BLaER1 (cell line): ENCODE results near the gene PARD3.

ENCODE experiments used
- H3K27ac ChIP-seq: shearing (Covaris generic); formaldehyde crosslinking; 2 replicates; pipeline ENCODE4 v1.8.1; 2022
- H3K27me3 ChIP-seq: shearing (Covaris generic); formaldehyde crosslinking; 2 replicates; pipeline ENCODE4 v1.8.1; 2022
- H3K36me3 ChIP-seq: shearing (Covaris generic); formaldehyde crosslinking; 2 replicates; pipeline ENCODE4 v1.8.1; 2022
- H3K4me1 ChIP-seq: shearing (Covaris generic); formaldehyde crosslinking; 2 replicates; pipeline ENCODE4 v1.8.1; 2022
- H3K4me2 ChIP-seq: shearing (Covaris generic); formaldehyde crosslinking; 2 replicates; pipeline ENCODE4 v1.8.1; 2022
- H3K4me3 ChIP-seq: shearing (Covaris generic); formaldehyde crosslinking; 2 replicates; pipeline ENCODE4 v1.8.1; 2022
- H3K9ac ChIP-seq: shearing (Covaris generic); formaldehyde crosslinking; 2 replicates; pipeline ENCODE4 v1.8.1; 2022
- H3K9me3 ChIP-seq: shearing (Covaris generic); formaldehyde crosslinking; 2 replicates; pipeline ENCODE4 v1.8.1; 2022
- H4K20me1 ChIP-seq: shearing (Covaris generic); formaldehyde crosslinking; 2 replicates; pipeline ENCODE4 v1.8.1; 2022
- Cebpa-rat ChIP-seq: shearing (Covaris generic); IDR thresholded peaks from 2 replicates; pipeline ENCODE4 v1.8.1; 2022

The PARD3 gene

DNA sequence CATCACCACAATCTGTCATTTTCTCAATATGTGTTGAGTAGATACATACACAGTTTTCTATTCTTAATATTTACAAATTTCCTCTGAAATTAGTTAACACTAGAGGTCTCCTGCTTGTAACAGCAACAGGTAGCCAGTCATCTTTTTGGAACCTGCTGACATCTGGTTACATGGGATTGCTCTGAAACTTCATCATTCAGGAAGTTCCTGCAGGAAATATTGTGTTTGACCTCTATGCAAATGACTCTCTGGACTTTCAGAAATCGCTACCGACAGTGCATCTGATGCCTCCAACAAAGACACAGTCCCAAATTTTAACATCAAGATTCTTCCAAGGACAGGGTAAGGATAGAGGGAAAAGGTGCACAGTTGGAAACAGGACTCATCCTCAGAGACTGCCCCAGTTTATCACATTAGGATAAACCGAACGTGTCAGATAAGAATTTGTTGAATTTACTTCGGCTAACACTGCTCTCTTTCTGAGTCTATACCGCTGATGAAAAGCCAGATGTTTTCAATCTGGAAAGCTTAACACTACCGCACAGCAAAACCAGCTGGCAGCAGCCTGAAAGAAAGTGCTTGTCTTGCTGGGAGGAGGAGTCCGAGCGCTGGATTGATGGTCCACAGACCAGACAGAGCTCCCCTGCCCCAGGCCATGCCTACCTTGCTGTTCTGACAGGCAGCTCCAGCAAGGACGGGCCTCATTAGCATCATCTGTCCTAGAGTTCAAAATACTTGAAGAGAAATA lies 633.4 kb downstream of the PARD3 start:
- Histone ChIP-seq H3K27ac (no peak overlapping the region), H3K4me3 (no peak overlapping the region), H3K9ac (no peak overlapping the region), H3K4me1 (peaks cover 24% of the 10 kb centered on the region), H4K20me1 (no peaks in the 10 kb centered on the region), H3K36me3 (no peaks in the 10 kb centered on the region), H3K27me3 (no peaks in the 10 kb centered on the region), H3K4me2 (peak overlapping the region; percentile 15; the same call in 1 of the 2 replicates), H3K9me3 (no peaks in the 10 kb centered on the region)
- TF ChIP-seq Cebpa-rat: no peak

DNA sequence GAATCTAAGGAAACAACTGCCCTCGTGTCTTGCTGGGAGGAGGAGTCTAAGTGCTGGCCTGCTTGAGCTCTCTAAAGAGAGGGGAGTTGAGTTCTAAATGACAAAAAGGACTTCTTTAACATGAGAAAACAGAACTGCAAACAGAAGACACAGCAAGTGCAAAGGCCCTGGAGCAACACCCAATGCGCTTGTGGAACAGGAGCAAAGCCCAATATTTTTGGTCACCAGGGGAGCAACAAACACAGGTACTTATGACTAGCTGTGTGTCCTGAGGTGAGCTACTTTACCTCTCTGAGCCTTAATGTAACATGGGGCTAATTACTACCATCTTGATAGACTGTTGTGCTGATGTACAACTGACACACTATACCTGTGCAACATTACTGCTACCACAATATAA lies 634.3 kb downstream of the PARD3 start:
- no peak overlapping the region for H3K9ac ChIP-seq
- TF ChIP-seq Cebpa-rat: no peak
- no peaks in the 10 kb centered on the region for H3K9me3 ChIP-seq
- H3K4me1 ChIP-seq: peaks cover 24% of the 10 kb centered on the region
- H3K27ac ChIP-seq: no peak overlapping the region
- no peaks in the 10 kb centered on the region for H3K27me3 ChIP-seq
- no peaks in the 10 kb centered on the region for H4K20me1 ChIP-seq
- no peaks in the 10 kb centered on the region for H3K36me3 ChIP-seq
- H3K4me2 ChIP-seq: no peak overlapping the region
- H3K4me3 ChIP-seq: no peak overlapping the region

DNA sequence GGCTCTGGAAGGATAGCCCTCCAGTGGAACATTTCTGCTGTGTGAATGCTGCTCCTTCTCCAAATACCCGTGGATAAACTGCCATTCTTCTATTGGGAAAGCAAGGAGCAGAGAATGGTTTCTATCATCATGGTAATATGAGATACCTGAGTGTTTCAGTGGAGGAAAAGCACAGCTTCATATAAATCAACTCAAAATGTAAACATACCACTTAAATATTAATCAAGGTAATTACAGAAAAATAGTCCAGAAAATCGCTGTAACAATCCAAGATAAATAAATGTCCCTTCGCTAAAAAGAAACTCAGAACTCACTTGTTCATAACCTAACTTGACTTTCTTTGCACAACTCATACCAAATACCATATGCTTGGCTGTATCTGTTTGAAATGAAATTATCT lies 635.8 kb downstream of the PARD3 start:
- H3K36me3 ChIP-seq: no peaks in the 10 kb centered on the region
- TF ChIP-seq Cebpa-rat: no peak
- no peaks in the 10 kb centered on the region for H3K9me3 ChIP-seq
- H3K4me1 ChIP-seq: peaks cover 24% of the 10 kb centered on the region
- H3K4me3 ChIP-seq: no peak overlapping the region
- H3K4me2 ChIP-seq: peak overlapping the region; percentile 31
- no peak overlapping the region for H3K9ac ChIP-seq
- H4K20me1 ChIP-seq: no peaks in the 10 kb centered on the region
- no peak overlapping the region for H3K27ac ChIP-seq
- H3K27me3 ChIP-seq: no peaks in the 10 kb centered on the region

DNA sequence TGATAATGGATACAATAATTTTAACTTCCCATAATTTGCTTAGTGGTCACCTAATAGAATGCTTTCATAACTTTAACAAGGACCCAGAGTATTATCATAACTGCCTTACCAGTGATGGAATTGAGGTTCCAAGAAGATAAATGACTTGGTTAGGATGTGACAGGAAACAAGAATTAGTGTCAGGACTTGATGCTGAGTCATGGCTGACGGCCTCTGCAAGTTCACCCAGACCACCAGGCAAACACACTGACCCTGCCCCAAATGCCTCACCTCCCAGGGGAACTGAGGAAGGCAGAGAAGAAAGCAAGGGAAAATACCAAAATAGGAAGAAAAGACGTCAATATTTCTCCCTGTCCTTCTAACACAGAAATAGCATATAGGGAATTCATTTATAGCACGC lies 636.3 kb downstream of the PARD3 start:
- no peak for TF ChIP-seq Cebpa-rat
- Histone ChIP-seq H3K4me2 (peak overlapping the region; percentile 31), H3K4me3 (no peak overlapping the region), H3K36me3 (no peaks in the 10 kb centered on the region), H3K9me3 (no peaks in the 10 kb centered on the region), H3K9ac (no peak overlapping the region), H4K20me1 (no peaks in the 10 kb centered on the region), H3K4me1 (peaks cover 24% of the 10 kb centered on the region), H3K27me3 (no peaks in the 10 kb centered on the region), H3K27ac (no peak overlapping the region)

DNA sequence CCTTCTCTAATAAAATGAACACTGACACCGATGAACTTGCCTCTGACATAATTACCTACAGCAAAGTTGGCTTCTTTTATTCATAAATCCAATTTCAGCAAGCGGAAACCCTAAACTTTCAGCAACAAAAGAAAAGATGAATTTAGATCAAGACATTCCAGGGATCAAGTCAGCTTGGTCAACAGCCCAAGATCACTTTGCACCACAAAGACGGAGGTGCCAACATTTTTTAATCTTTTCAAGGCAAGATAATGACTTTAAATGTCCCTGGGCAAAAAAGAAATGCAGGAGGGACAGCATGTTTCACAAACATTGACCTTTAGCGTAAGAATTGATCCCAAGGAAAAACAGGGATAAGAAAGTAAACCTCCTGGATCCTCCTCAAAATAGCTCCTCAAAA lies 636.9 kb downstream of the PARD3 start:
- Histone ChIP-seq H4K20me1 (no peaks in the 10 kb centered on the region), H3K36me3 (no peaks in the 10 kb centered on the region), H3K27me3 (no peaks in the 10 kb centered on the region), H3K9me3 (no peaks in the 10 kb centered on the region), H3K4me1 (peaks cover 20% of the 10 kb centered on the region), H3K4me3 (no peak overlapping the region), H3K4me2 (no peak overlapping the region), H3K27ac (no peak overlapping the region), H3K9ac (no peak overlapping the region)
- no peak for TF ChIP-seq Cebpa-rat

DNA sequence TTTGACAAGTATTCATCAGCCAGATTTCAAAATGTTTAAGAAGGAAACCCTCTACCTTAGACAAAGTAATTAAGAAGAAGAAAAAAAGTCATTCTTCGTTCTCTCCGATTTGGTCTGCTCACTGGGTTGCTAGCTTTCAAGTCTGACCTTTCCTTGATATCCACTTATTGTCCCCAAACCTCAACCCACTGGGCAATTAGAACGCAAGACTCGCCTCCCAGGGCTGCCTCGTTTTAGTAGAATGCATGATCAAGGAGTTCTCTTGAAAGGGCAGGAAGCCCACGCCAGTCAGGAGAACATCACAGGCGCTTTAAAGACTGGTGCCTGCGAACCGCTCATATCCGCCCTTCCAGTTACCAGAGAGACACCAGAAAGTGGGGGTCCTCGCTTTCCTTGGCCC lies 637.7 kb downstream of the PARD3 start:
- H3K27ac ChIP-seq: no peak overlapping the region
- no peaks in the 10 kb centered on the region for H3K27me3 ChIP-seq
- no peak for TF ChIP-seq Cebpa-rat
- no peaks in the 10 kb centered on the region for H3K9me3 ChIP-seq
- H3K4me2 ChIP-seq: no peak overlapping the region
- H3K4me1 ChIP-seq: peaks cover 15% of the 10 kb centered on the region
- H3K9ac ChIP-seq: no peak overlapping the region
- no peak overlapping the region for H3K4me3 ChIP-seq
- no peaks in the 10 kb centered on the region for H4K20me1 ChIP-seq
- no peaks in the 10 kb centered on the region for H3K36me3 ChIP-seq

DNA sequence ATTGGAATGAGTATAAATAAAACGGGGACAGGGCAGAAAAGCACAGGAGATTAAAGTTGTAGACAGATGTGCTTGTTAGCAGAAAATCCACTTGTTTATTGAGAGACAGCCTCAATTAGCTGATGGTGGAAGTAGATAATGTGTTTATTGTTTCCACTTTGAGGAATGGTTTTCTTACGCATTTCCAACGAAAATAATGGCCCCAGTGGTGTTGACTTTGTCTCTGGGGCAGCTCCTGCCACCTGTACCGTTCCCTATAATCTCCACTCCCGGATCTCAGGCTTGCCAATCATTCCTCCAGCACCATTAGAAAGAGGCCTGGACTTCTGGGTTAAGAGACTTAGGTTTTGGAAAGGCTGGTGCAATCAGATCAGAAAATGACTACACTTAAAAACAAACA lies 638.7 kb downstream of the PARD3 start:
- no peak for TF ChIP-seq Cebpa-rat
- no peak overlapping the region for H3K4me2 ChIP-seq
- H3K4me1 ChIP-seq: peaks cover 8% of the 10 kb centered on the region
- H3K9me3 ChIP-seq: no peaks in the 10 kb centered on the region
- H4K20me1 ChIP-seq: no peaks in the 10 kb centered on the region
- H3K27ac ChIP-seq: no peak overlapping the region
- H3K36me3 ChIP-seq: no peaks in the 10 kb centered on the region
- H3K4me3 ChIP-seq: no peak overlapping the region
- H3K9ac ChIP-seq: no peak overlapping the region
- no peaks in the 10 kb centered on the region for H3K27me3 ChIP-seq

DNA sequence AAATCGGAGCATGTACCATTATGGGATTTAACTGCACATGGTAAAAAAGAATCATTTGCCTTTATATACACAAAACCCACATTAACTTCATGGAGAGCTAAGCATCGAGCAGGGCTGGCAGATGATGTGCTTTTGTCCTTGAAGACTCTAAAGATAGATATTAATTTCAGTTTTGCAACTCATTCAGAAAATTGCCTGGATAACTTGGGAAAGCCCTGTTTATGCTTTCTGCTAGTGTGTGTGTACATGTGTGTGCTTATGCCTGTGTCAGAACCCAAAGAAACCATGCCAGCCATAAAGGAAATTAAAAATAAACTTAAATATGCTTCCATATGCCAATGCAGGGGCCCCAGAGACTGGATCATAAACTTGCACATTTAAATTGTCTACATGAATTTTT lies 640.0 kb downstream of the PARD3 start:
- TF ChIP-seq Cebpa-rat: no peak
- no peak overlapping the region for H3K4me3 ChIP-seq
- no peak overlapping the region for H3K27ac ChIP-seq
- H3K27me3 ChIP-seq: no peaks in the 10 kb centered on the region
- no peaks in the 10 kb centered on the region for H3K9me3 ChIP-seq
- H3K36me3 ChIP-seq: no peaks in the 10 kb centered on the region
- no peaks in the 10 kb centered on the region for H4K20me1 ChIP-seq
- no peak overlapping the region for H3K4me2 ChIP-seq
- H3K9ac ChIP-seq: no peak overlapping the region
- H3K4me1 ChIP-seq: peaks cover 8% of the 10 kb centered on the region

DNA sequence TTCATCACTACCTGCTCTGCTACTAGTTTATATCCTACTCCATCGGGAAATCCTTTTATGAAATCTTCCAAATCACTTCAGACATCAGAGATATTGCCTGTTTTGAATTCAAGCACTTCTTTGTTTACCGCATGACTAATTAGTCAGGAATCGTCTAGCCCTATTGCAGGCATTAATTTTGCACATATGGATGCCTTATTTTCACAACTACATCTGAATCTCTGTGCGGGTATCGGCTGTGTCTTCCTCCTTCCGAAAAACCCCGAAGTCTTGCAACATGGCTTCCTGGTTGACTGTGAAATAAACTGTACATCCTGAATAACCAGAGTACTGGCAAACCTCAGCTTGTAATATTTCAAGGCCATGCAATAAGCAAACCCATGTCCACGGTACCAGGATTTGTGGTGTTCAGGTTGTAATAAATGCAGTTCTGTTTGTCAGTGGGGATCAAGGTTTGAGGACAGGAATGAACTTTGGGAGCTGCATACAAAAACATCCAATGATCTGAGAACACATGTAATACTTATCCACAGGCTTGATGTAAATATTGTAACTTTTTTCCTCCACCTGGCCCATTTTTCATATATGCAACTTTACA lies 642.1 kb downstream of the PARD3 start:
- Histone ChIP-seq H3K4me2 (no peak overlapping the region), H3K27me3 (no peaks in the 10 kb centered on the region), H3K36me3 (no peaks in the 10 kb centered on the region), H4K20me1 (no peaks in the 10 kb centered on the region), H3K4me3 (no peak overlapping the region), H3K9me3 (no peaks in the 10 kb centered on the region), H3K4me1 (no peaks in the 10 kb centered on the region), H3K9ac (no peak overlapping the region), H3K27ac (no peak overlapping the region)
- no peak for TF ChIP-seq Cebpa-rat

DNA sequence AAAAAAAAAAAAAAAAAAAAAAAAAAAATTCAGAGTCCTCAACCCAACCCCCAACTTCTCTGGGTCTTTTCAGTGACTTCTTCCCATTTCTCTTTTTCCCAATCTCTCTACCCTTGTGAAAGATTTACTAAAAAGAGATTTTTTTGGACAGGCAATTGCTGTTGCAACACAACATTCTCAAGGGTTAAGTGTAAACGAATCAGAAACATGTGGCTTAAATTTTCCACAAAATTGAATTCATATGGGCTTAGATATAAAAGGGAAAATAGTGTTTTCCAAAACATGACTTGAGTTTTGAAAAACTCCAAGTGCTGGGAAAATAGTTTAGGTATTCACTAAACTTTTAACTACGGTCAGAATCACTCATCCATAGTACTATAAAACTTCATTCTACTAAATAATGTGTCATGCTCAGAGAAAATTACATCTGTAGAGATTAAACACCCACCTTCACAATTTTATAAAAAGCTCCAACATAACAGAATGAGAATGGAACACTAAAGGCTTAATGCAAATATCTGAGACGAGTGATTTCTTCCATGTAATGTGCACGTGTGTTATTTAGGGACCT lies 643.1 kb downstream of the PARD3 start:
- Histone ChIP-seq H3K4me2 (no peak overlapping the region), H4K20me1 (no peaks in the 10 kb centered on the region), H3K9me3 (no peaks in the 10 kb centered on the region), H3K4me1 (no peaks in the 10 kb centered on the region), H3K36me3 (no peaks in the 10 kb centered on the region), H3K4me3 (no peak overlapping the region), H3K27ac (no peak overlapping the region), H3K9ac (no peak overlapping the region), H3K27me3 (no peaks in the 10 kb centered on the region)
- TF ChIP-seq Cebpa-rat: no peak
